ENCODE data around the gene TRIM31. TPM values are rescaled to one million over a fixed set of nuclear protein-coding genes. Genes with fewer than 3 reads are reported as not detected.

The TRIM31 gene
- total RNA-seq, 1 experiment from 2014 or later, result not detected

GRCh38 chr6:30087876-30088275, 25.0 kb downstream of the TRIM31 start:
- DNase-seq, result no peak
- H2AFZ ChIP-seq (ENCODE audit: low read length), result no peak overlapping the region
- H3K9ac ChIP-seq (ENCODE audit: extremely low read depth, insufficient read length, low read length), result no peak overlapping the region
- H3K4me3 Mint-ChIP-seq, result no peak overlapping the region
- no peak overlapping the region for H3K4me2 ChIP-seq (ENCODE audit: insufficient read depth, insufficient read length, low read length)
- no peak overlapping the region for H3K27ac ChIP-seq (ENCODE audit: insufficient read length, low read depth, low read length)
- H4K8ac ChIP-seq (replicated peaks; ENCODE audit: insufficient read length, low read depth, low read length), result no peak overlapping the region
- H3K4ac ChIP-seq (ENCODE audit: low read depth, low read length), result no peak overlapping the region
- TF ChIP-seq CTCF (conservative IDR thresholded peaks at IDR 0.05), result no peak
- no peaks in the 10 kb centered on the region for H3K9me3 ChIP-seq (ENCODE audit: control insufficient read depth, low read depth, low read length)
- H3K23ac ChIP-seq (ENCODE audit: insufficient read length, low read depth, low read length), result no peak overlapping the region
- no peaks in the 10 kb centered on the region for H3K23me2 ChIP-seq (ENCODE audit: insufficient read length, low read depth, low read length, poor library complexity, severe bottlenecking)
- H2BK5ac ChIP-seq (ENCODE audit: insufficient read length, low read length), result no peak overlapping the region
- H3K9me3 Mint-ChIP-seq, result peaks cover 12% of the 10 kb centered on the region in 2 experiments
- no peaks in the 10 kb centered on the region for H4K20me1 ChIP-seq (ENCODE audit: control insufficient read depth, insufficient read depth, insufficient read length)
- no peak overlapping the region for H4K91ac ChIP-seq (ENCODE audit: insufficient read length, low read depth, low read length)
- H3K18ac ChIP-seq (ENCODE audit: insufficient read length, low read depth, low read length), result no peak overlapping the region
- peaks cover 73% of the 10 kb centered on the region for H3K27me3 Mint-ChIP-seq (ENCODE audit: low read depth)
- H2AK5ac ChIP-seq (ENCODE audit: insufficient read length, low read length), result no peak overlapping the region
- no peaks in the 10 kb centered on the region; the same call in 1 of the 2 replicates for H3K4me1 ChIP-seq (ENCODE audit: insufficient read depth, low read length)
- no peaks in the 10 kb centered on the region for H3K79me1 ChIP-seq (ENCODE audit: insufficient read depth, low read depth, low read length, poor library complexity, severe bottlenecking)
- H3K27me3 ChIP-seq (ENCODE audit: insufficient read depth, low read length), result no peaks in the 10 kb centered on the region
- H3K14ac ChIP-seq (ENCODE audit: insufficient read depth, low read length), result no peak overlapping the region
- H3K27ac Mint-ChIP-seq, result no peak overlapping the region
- no peak overlapping the region for H2BK12ac ChIP-seq (ENCODE audit: insufficient read length, low read depth, low read length)
- H3K36me3 Mint-ChIP-seq (ENCODE audit: insufficient read depth in 1 of 3, low read depth in 3 of 3), result peaks cover 0 to 5% (median 3%) of the 10 kb centered on the region in 3 experiments; a peak in 3 of 7 replicates
- no CpG with 5 or more reads among the region's 5 CpGs for WGBS (ENCODE audit: extremely low coverage, insufficient read length, low lambda C conversion rate)
- H4K5ac ChIP-seq (ENCODE audit: insufficient read length, low read depth, low read length), result no peak overlapping the region
- no peaks in the 10 kb centered on the region for H3K79me2 ChIP-seq (ENCODE audit: insufficient read depth, low read length)
- H3T11ph ChIP-seq (ENCODE audit: low read length), result no peak overlapping the region
- no peak overlapping the region for H2BK15ac ChIP-seq (ENCODE audit: low read depth, low read length)
- H2BK120ac ChIP-seq (ENCODE audit: low read depth, low read length, poor library complexity, severe bottlenecking), result no peak overlapping the region
- peaks cover 6 to 9% of the 10 kb centered on the region in 2 experiments for H3K4me1 Mint-ChIP-seq
- H3K56ac ChIP-seq (ENCODE audit: insufficient read length, low read depth, low read length), result no peak overlapping the region
- H2BK20ac ChIP-seq (ENCODE audit: low read depth, low read length, poor library complexity, severe bottlenecking), result no peak overlapping the region
